Measurements from ENCODE around the gene GABRD. TPM values are rescaled to one million over a fixed set of nuclear protein-coding genes. Genes with fewer than 3 reads are reported as not detected.
"Not testable (repeated sequence)": the region's sequence is repeated elsewhere in the genome, so short reads cannot be mapped to it uniquely, and the experiment has no call there.

The GABRD gene, protein sequence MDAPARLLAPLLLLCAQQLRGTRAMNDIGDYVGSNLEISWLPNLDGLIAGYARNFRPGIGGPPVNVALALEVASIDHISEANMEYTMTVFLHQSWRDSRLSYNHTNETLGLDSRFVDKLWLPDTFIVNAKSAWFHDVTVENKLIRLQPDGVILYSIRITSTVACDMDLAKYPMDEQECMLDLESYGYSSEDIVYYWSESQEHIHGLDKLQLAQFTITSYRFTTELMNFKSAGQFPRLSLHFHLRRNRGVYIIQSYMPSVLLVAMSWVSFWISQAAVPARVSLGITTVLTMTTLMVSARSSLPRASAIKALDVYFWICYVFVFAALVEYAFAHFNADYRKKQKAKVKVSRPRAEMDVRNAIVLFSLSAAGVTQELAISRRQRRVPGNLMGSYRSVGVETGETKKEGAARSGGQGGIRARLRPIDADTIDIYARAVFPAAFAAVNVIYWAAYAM
- total RNA-seq = not detected

DNA sequence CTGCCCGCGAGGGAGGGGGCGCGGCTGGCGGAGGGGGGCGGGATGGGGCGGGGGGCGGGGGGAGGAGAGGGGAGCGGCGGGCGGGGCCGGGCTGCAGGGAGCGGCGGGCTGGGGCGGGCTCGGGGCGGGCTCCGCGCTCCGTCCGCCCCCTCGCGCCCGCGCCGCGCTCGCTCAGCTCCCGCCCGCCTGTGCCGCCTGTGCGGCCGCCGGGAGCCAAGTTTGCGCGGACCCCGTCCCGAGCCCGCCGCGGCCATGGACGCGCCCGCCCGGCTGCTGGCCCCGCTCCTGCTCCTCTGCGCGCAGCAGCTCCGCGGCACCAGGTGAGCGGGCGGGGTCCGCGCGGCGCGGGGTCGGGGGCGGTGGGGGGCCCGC lies at the start of gene GABRD:
Gene GABRD, plus strand, starts transcription at position 174 of the 372 bp plus-strand sequence. Its CDS starts 79 bp downstream, at position 253.
- peak; percentile 24 for ATAC-seq (ENCODE audit: low read depth)
- Mint-ChIP-seq H3K27me3 (peaks cover 44% of the 10 kb centered on the region), H3K9me3 (no peaks in the 10 kb centered on the region), H3K4me3 (no peak within 1 kb of the TSS), H3K27ac (no peak within 1 kb of the TSS), H3K4me1 (peaks cover 4% of the 10 kb centered on the region), H3K36me3 (no peaks in the 10 kb centered on the region)
- POLR2A ChIA-PET = interaction anchor here (0.5 kb wide), 1 partner anchor 596 kb away, joined by 3 read pairs; no protein-coding TSS in a partner anchor
- peak; percentile 38 for DNase-seq

DNA sequence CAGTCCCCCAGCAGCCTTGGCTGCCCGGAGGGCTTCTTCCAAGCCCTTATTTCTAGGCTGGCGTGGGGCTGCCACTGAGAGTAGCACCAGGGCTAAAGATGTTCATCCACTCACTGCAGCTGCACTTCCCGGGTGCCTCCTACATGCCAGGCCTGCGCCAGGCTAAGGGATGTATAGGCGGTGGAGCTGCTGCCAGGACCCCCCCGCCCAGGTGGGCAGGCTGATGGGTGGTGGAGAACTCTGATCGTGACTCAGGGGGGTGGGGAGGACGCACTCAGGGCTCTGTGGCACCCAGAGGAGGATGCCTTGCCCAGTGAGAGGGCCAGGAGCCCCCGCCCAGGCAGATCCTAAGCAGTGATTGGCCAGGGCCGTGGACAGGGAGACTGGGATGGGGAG lies 49.6 kb upstream of the GABRD start:
- no peaks in the 10 kb centered on the region for H3K27me3 Mint-ChIP-seq
- H3K36me3 Mint-ChIP-seq = no peaks in the 10 kb centered on the region
- no peaks in the 10 kb centered on the region for H3K4me1 Mint-ChIP-seq
- ATAC-seq (ENCODE audit: low read depth) (no peak), DNase-seq (no peak)
- peaks cover 5% of the 10 kb centered on the region for H3K9me3 Mint-ChIP-seq
- POLR2A ChIA-PET = no interaction called here
- no peak overlapping the region for H3K4me3 Mint-ChIP-seq
- no peak overlapping the region for H3K27ac Mint-ChIP-seq

DNA sequence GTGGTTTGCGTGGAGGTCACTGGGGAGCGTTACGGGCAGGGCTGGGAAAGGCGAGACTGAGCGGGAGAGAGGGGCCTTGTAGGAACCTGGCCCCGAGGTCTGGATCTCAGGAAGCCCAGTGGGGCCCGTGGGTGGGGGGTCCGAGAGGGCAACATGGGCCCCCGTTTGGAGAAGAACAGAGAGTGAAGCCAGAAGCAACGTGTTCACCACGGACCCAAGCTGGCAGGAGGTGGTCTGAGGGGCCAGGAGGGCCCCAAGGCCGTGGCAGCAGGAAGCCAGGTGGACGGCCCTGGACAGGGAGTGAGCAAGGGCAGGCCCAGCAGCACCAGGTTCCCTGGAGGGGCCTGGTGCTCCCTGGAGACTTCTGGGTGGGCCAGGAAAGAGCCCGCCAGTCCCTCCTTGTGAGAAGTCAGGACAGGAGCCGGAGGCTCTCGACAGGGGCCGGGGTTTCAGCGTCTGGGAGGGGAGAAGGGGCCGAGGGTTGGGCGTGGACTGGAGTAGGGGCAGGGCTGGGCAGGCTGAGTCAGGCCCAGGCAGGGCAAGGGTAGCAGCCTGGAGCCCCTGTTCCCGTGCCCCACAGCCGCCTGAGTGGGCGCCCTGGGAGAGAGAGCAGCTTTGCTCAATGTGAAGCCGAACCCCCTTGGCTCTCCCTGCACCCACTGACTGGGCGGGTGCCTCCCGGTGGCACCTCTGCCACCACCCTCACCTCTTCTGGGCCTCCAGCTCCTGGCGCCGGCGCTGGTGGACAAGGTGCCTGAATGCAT lies 49.0 kb upstream of the GABRD start:
- Mint-ChIP-seq H3K9me3 (peaks cover 5% of the 10 kb centered on the region), H3K27me3 (no peaks in the 10 kb centered on the region), H3K4me1 (no peaks in the 10 kb centered on the region), H3K27ac (no peak overlapping the region), H3K4me3 (no peak overlapping the region), H3K36me3 (no peaks in the 10 kb centered on the region)
- DNase-seq (no peak), ATAC-seq (ENCODE audit: low read depth) (no peak)
- POLR2A ChIA-PET = no interaction called here

DNA sequence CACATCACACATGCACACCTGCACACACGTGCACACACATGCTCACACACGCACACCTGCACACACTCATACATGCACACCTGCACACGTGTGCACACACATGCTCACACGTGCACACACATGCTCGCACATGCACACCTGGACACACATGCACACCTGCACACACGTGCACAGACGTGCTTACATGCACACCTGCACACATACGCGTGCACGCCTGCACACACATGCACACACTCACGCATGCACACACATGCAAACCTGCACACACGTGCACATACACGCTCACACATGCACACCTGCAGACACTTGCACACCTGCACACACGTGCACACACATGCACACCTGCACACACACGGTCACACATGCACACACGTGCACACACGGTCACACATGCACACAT lies 48.1 kb upstream of the GABRD start:
- Mint-ChIP-seq H3K27me3 (no peaks in the 10 kb centered on the region), H3K4me1 (no peaks in the 10 kb centered on the region), H3K27ac (no peak overlapping the region), H3K4me3 (no peak overlapping the region), H3K36me3 (no peaks in the 10 kb centered on the region), H3K9me3 (peaks cover 5% of the 10 kb centered on the region)
- no peak for ATAC-seq (ENCODE audit: low read depth)
- DNase-seq = no peak
- POLR2A ChIA-PET = no interaction called here

DNA sequence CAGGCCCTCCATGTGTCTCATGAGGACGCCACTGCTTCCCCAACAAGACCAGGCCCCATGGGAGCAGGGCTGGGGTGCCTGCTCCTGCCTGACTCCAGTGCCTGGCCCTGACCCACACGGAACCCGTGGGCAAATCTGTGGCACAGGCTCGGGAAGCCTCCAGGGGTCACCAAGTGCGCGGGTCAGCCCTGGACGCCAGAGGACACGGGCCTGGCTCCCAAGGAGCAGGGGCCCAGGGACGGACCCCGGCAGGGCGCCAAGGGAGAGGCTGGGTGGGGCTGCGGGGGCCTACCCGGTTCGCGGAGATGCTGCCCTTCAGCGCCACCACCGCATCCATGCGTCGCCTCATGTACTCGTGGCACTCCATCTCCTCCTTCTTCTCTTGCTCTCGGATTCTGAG lies 47.5 kb upstream of the GABRD start:
- Mint-ChIP-seq H3K36me3 (no peaks in the 10 kb centered on the region), H3K4me3 (no peak overlapping the region)
- POLR2A ChIA-PET = no interaction called here

DNA sequence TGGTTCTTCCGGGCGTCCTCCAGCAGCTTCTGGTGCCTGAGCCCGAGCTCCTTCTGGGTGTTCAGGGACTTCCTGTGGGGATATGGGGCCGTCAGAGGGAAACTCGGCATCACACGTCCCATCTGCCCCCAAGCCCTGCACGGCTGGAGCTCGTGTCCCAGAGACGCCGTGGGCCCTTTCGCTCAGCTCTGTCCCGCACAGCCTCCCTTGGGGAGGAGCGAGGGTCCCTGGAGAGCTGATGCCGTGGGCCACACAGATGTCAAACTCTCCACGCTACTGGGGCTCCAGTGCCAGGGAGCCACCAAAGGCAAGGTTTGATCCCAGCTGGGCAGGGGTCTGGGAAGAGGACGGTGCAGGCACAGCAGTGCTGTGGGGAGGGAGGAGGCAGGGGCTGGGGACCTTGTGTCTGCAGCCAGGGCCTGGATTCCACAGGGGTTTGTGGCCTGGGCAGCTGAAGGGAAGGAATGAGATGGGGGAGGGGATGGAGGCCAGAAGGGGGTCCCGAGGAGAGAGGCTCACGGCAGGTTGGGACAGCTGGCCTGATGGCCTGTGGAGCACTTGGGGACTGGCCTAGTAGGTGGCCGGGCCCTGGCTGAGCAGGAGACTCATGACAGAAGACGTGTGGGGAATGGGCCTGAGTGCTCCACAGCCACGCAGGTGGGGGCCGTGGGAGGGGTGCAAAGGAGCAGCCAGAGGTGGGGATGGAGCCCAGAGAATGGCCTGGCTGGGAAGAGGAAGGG lies 46.0 kb upstream of the GABRD start:
- DNase-seq = no peak
- H3K27me3 Mint-ChIP-seq = no peaks in the 10 kb centered on the region

More for the DNA sequence above, 47.5 kb upstream of the GABRD start:
- Mint-ChIP-seq H3K27me3 (no peaks in the 10 kb centered on the region), H3K27ac (no peak overlapping the region), H3K9me3 (peaks cover 5% of the 10 kb centered on the region), H3K4me1 (no peaks in the 10 kb centered on the region)
- DNase-seq (no peak), ATAC-seq (ENCODE audit: low read depth) (no peak)

DNA sequence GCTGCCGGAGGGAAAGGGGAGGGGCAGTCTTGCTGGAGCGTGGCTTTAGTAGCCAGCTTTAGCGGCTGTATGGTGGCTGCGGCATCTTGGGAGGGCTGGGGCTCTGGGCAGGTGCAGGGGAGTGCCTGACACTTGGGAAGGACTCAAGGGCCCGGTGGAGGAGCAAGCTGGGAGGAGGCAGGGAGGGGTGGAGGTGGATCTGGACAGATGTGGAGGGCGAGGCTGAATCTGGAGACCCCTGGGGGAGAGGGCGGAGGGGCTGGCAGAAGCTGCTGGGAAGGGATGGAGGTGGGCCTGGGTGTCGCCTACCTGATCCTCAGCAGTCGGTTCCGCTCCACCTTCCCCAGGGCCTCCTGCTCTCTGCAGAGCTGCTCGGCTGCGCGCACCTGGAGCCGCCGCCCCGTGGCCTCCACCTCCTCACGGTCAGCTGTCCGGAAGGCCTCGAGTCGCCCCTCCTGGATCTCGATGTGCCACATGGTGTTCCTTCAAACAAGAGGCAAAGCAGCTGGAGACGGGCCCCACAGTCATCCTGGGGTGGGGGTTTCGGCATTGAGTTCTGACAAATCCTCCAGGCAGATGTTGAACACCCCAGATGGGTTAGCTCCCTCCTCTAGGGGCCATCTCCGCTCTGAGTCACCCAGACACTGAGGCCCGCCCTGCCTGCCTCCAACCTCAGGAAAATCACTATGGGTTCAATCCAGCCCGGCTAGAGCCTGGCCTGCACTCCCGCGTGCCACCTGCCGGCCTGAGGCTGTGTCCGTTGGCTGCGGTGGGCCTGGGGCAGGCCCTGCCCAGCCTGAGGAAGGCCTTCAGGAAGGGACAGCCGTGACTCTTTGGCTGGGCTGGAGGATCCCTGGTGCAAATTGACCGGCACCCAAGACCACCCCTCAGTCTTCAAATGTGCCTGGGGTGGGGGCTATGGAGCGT lies 45.2 kb upstream of the GABRD start:
- no peak overlapping the region for H3K27ac Mint-ChIP-seq
- no peak for ATAC-seq (ENCODE audit: low read depth)
- H3K27me3 Mint-ChIP-seq = no peaks in the 10 kb centered on the region
- no peak overlapping the region for H3K4me3 Mint-ChIP-seq
- DNase-seq = no peak
- no peaks in the 10 kb centered on the region for H3K36me3 Mint-ChIP-seq
- H3K9me3 Mint-ChIP-seq = peaks cover 7% of the 10 kb centered on the region
- POLR2A ChIA-PET = no interaction called here
- H3K4me1 Mint-ChIP-seq = no peaks in the 10 kb centered on the region

More for the DNA sequence above, 46.0 kb upstream of the GABRD start:
- POLR2A ChIA-PET = no interaction called here
- no peak for ATAC-seq (ENCODE audit: low read depth)
- H3K9me3 Mint-ChIP-seq = peaks cover 5% of the 10 kb centered on the region
- no peak overlapping the region for H3K27ac Mint-ChIP-seq
- H3K4me3 Mint-ChIP-seq = no peak overlapping the region
- no peaks in the 10 kb centered on the region for H3K36me3 Mint-ChIP-seq
- no peaks in the 10 kb centered on the region for H3K4me1 Mint-ChIP-seq

DNA sequence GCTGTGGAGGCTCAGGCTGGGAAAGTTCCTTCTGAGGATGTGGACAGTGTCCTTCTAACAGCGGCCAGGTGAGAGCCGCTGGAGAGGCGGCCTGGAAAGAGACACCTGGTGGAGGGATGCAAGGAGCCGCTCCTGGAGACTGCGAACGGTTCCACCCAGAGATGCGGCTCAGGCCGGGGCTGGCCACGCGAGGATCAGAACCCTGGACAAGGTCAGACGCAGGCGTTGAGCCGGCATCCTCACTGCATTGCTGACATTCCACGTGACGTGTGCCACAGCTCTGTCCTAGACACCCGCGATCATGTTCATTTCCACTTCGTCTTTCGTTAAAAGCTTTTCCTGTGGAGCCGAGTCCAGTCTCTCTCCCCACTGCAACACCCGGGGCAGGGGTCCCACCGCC lies 44.3 kb upstream of the GABRD start:
- ATAC-seq (ENCODE audit: low read depth) (no peak), DNase-seq (no peak)
- no peak overlapping the region for H3K4me3 Mint-ChIP-seq
- H3K9me3 Mint-ChIP-seq = peaks cover 14% of the 10 kb centered on the region
- H3K27me3 Mint-ChIP-seq = no peaks in the 10 kb centered on the region
- H3K36me3 Mint-ChIP-seq = peaks cover 3% of the 10 kb centered on the region
- no peaks in the 10 kb centered on the region for H3K4me1 Mint-ChIP-seq
- no peak overlapping the region for H3K27ac Mint-ChIP-seq
- POLR2A ChIA-PET = no interaction called here

DNA sequence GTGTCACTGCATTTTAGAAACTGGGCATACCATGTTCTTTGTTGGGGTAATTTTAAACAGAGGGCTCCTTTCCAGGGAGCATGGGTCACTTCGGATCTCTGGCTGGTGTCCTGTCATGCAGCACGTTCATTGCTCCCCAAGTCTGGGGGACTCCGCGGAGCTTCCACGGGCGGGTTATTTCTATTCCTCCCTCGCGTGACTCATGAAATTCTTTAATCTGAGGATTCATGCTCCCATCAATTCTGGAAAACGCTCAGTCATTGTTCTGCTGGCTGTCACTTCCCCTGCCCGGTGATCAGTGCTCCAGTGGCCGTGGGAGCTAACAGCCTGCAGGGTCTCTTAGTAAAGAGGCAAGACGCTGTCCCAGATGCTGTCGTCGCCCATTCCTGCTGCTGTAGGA lies 43.6 kb upstream of the GABRD start:
- H3K4me3 Mint-ChIP-seq = no peak overlapping the region
- H3K27me3 Mint-ChIP-seq = no peaks in the 10 kb centered on the region
- ATAC-seq (ENCODE audit: low read depth) (no peak), DNase-seq (no peak)
- peaks cover 3% of the 10 kb centered on the region for H3K36me3 Mint-ChIP-seq
- no peak overlapping the region for H3K27ac Mint-ChIP-seq
- H3K4me1 Mint-ChIP-seq = no peaks in the 10 kb centered on the region
- peaks cover 15% of the 10 kb centered on the region for H3K9me3 Mint-ChIP-seq
- POLR2A ChIA-PET = no interaction called here

DNA sequence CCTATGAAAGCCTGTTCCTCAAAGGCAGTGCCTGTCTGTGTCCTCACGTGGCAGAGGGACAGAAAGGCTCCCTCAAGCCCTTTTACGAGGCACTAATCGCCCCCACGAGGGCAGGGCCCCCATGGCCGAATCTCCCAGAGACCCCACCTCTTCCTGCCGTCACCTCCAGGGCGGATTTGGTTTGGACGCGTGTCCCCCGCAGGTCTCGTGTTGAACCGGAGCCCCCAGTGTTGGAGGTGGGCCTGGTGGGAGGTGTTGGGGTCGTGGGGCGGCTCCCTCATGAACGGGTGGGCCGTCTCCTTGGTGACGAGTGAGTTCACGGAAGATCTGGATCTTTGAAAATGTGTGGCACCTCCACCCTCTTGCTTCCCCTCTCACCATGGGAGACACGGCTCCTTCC lies 43.1 kb upstream of the GABRD start:
- ATAC-seq (ENCODE audit: low read depth) (no peak), DNase-seq (no peak)
- peaks cover 3% of the 10 kb centered on the region for H3K36me3 Mint-ChIP-seq
- peaks cover 11% of the 10 kb centered on the region for H3K9me3 Mint-ChIP-seq
- no peaks in the 10 kb centered on the region for H3K27me3 Mint-ChIP-seq
- H3K4me3 Mint-ChIP-seq = no peak overlapping the region
- POLR2A ChIA-PET = no interaction called here
- no peak overlapping the region for H3K27ac Mint-ChIP-seq
- no peaks in the 10 kb centered on the region for H3K4me1 Mint-ChIP-seq

DNA sequence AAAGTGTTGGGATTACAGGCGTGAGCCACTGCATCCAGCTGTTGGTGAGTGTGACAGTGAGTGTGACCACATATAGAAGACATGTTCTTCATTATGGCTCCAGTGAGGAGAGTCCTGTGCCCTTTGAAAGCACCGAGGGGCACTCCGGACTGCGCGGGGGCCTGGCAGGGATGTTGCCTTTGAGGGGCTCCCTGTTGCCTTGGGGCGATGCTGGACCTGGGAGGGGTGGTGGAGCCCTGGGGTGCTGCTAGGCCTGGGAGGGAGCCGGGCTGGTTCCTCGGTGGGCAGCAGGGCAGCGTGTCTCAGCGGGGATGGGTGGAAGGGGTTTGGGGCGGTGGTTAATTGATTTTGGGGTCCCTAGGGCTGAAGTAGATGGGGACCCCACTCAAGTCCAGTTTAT lies 41.0 kb upstream of the GABRD start:
- DNase-seq (no peak), ATAC-seq (ENCODE audit: low read depth) (no peak)
- POLR2A ChIA-PET = no interaction called here
- no peaks in the 10 kb centered on the region for H3K27me3 Mint-ChIP-seq
- no peaks in the 10 kb centered on the region for H3K4me1 Mint-ChIP-seq
- H3K9me3 Mint-ChIP-seq = peaks cover 10% of the 10 kb centered on the region
- H3K4me3 Mint-ChIP-seq = no peak overlapping the region
- peaks cover 3% of the 10 kb centered on the region for H3K36me3 Mint-ChIP-seq
- no peak overlapping the region for H3K27ac Mint-ChIP-seq

DNA sequence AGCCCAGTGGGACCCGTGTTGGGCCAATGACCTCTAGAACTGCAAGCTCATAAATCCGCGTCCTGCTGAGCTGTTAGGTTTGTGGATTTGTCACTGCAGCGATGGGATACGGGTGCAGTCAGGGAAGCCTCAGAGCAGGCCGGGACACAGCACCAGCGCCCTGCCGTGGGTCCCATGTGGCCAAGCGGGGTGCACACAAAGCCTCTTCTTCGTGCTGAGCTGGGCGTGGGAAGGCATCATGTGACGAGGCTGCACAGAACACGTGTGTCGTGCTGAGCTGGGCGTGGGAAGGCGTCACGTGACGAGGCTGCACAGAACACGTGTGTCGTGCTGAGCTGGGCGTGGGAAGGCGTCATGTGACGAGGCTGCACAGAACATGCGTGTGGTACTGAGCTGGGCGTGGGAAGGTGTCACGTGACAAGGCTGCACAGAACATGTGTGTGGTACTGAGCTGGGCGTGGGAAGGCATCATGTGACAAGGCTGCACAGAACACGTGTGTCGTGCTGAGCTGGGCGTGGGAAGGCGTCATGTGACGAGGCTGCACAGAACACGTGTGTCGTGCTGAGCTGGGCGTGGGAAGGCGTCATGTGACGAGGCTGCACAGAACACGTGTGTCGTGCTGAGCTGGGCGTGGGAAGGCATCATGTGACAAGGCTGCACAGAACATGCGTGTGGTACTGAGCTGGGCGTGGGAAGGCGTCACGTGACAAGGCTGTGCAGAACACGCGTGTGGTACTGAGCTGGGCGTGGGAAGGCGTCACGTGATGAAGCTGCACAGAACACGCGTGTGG lies 40.3 kb upstream of the GABRD start:
- H3K27me3 Mint-ChIP-seq; H3K4me3 Mint-ChIP-seq; H3K4me1 Mint-ChIP-seq; POLR2A ChIA-PET; H3K36me3 Mint-ChIP-seq; H3K27ac Mint-ChIP-seq; DNase-seq; ATAC-seq (ENCODE audit: low read depth): not testable (repeated sequence)
- H3K9me3 Mint-ChIP-seq = peaks cover 10% of the 10 kb centered on the region
